HAP-1 (cell line): ENCODE measurements around the gene ZNF648.
"Not testable (repeated sequence)": the region's sequence is repeated elsewhere in the genome, so short reads cannot be mapped to it uniquely, and the experiment has no call there.

ENCODE experiments used
- DNase-seq, 2 experiments: peaks; one replicate each; pipeline ENCODE4 v3.0.0-alpha.2; 2016 to 2020; ENCODE audit warnings: low spot score in 2 of 2
- H3K27me3 ChIP-seq: fragments of 250-450 bp; sonication (Bioruptor Pico); 2 replicates; pipeline ENCODE4 v1.5.1; 2020; ENCODE audit warnings: low read depth, mild to moderate bottlenecking, moderate library complexity
- H3K36me3 ChIP-seq: fragments of 250-450 bp; sonication (Bioruptor Pico); replicated peaks from 2 replicates; pipeline ENCODE4 v1.5.1; 2020; ENCODE audit warnings: mild to moderate bottlenecking
- H3K4me1 ChIP-seq: fragments of 250-450 bp; sonication (Bioruptor Pico); 2 replicates; pipeline ENCODE4 v1.5.1; 2020; ENCODE audit warnings: mild to moderate bottlenecking
- H3K4me3 ChIP-seq: fragments of 250-450 bp; sonication (Bioruptor Pico); 2 replicates; pipeline ENCODE4 v1.5.1; 2020; ENCODE audit warnings: mild to moderate bottlenecking, moderate library complexity
- H3K9me3 ChIP-seq: fragments of 250-450 bp; sonication (Bioruptor Pico); 2 replicates; pipeline ENCODE4 v1.5.1; 2020; ENCODE audit warnings: mild to moderate bottlenecking, moderate library complexity
- in situ Hi-C: fragments of 300-500 bp; cut with MboI; formaldehyde crosslinking; loops from 3 replicates; pipeline ENCODE4 v1.14.3; 2020; ENCODE audit warnings: low sequenced_read_pairs, inconsistent platforms, mixed read lengths

ZNF648 gene

DNA sequence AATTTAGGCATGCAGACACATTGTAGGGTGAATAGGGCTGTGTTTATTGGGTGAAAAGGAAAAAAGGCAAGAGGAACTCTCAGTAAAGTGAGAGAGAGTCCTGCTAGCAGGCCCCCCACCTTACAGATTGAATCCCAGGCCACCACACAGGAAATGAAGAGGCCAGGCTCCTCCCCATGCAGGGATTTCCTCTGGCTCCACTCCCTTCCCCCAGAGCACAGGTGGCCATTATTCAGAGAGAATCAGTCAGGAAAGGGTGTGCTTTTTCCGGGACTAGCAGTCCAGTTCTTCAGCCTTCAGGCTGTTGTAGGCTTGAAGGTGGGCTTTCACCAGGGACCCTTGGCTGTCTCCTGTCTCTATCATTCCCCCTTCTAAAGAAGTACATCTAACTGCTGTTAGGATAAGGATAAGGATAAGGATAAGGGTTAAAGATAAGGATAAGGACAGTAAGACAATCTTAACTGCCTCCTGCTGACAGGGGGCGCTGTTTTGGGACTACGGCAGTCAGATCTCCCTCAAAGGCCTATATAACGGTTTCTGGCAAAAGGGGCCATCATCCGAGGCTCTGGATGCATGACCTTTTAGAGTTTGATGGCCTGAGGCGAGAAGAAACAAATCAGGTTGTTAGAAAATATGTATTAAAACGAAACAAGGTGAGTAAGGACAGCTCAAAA is 26.3 kb downstream of the ZNF648 start:
- peaks cover 2% of the 10 kb centered on the region; the same call in 1 of the 2 replicates for H3K4me1 ChIP-seq
- H3K9me3 ChIP-seq = no peaks in the 10 kb centered on the region
- no peaks in the 10 kb centered on the region for H3K27me3 ChIP-seq
- H3K4me3 ChIP-seq = no peak overlapping the region
- H3K36me3 ChIP-seq = no peaks in the 10 kb centered on the region
- in situ Hi-C loops = no loop called here
- DNase-seq = peak; percentile 11 to 62

GRCh38 chr1:182032251-182032650 is 29.3 kb downstream of the ZNF648 start:
- in situ Hi-C loops = no loop called here

DNA sequence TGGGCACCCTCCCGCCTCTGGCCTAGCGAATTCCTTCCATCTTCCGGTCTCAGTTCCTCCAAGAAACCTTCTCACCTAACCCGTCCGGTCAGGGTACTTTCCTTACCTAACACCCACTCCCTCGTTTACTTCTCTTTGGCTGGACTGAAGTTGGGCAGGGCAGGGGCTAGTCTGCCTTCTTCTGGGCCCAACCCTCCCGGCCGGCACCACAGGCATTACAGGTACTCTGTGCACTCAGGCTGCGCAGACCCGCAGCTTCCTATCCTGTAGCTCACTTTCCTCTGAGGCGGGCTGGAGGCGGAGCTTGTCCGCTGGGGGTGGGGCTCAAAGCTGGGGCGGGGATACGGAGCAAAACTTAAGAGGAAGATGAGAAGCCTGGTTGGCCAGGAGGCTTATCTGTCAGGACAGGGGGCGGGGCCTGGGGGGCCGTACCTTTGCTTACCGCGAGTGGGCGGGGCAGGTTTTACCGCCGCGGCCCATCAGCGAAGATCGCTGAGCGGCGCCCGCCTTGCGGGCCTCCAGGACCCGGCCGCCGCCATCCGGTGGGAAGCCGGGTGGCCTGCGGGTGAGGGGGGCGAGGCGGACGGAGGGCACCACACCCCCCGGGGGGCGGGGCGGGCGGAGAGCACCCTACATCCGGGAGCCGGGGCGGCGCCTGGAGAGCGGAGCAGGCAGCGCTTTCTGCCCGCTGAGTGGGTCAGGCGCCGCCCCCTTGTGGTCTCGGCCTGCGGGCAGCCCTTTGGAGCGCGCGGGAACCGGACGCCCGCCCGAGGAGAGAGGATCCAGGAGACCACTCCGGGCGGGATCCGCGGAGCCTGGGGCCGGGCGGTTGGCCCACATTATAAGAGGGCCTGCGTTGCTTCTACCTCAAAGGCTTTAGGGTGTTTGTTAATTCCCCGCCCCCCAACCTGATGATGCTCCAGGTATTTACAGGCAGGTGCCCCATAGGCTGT is 31.9 kb downstream of the ZNF648 start:
- Histone ChIP-seq H3K9me3 (no peaks in the 10 kb centered on the region), H3K4me3 (peak overlapping the region; percentile 45), H3K27me3 (no peaks in the 10 kb centered on the region), H3K36me3 (no peaks in the 10 kb centered on the region), H3K4me1 (peaks cover 4% of the 10 kb centered on the region; the same call in 1 of the 2 replicates)
- in situ Hi-C loops = no loop called here
- peak; percentile 91 to 98 for DNase-seq

More at GRCh38 chr1:182032251-182032650, 29.3 kb downstream of the ZNF648 start:
- no peaks in the 10 kb centered on the region for H3K36me3 ChIP-seq
- no peaks in the 10 kb centered on the region for H3K27me3 ChIP-seq
- peaks cover 4% of the 10 kb centered on the region; the same call in 1 of the 2 replicates for H3K4me1 ChIP-seq
- H3K4me3 ChIP-seq = no peak overlapping the region
- no peaks in the 10 kb centered on the region for H3K9me3 ChIP-seq
- no peak for DNase-seq

- no peak for DNase-seq
- no peaks in the 10 kb centered on the region for H3K9me3 ChIP-seq
- H3K36me3 ChIP-seq = no peaks in the 10 kb centered on the region
- H3K27me3 ChIP-seq = no peaks in the 10 kb centered on the region
- peak overlapping the region; percentile 45 for H3K4me3 ChIP-seq
- in situ Hi-C loops = no loop called here
- peaks cover 4% of the 10 kb centered on the region; the same call in 1 of the 2 replicates for H3K4me1 ChIP-seq
These were observed 32.5 kb downstream of the ZNF648 start for GRCh38 chr1:182029002-182029378.

DNA sequence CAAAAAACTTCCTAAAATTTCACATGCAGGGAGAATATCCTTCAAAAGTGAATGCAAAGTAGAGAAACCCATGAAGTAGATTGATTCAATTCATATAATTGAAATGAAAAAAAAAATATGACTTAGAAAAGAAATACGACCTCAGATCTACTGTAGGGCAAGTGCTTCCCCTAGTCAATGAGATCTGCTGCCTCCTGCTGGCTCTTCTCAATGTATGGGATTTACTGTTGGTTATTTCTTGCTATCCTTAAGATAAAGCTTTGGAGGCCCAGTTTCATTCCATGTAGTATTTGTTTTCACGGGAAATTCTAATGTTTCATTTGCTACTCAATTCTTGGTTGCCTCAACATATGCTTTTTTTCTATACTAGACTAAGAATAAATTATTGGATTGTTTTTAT is 46.2 kb downstream of the ZNF648 start:
- Histone ChIP-seq H3K9me3 (0 out of 2 replicates have a peak, but pooled peaks cover 2% of the 10 kb centered on the region), H3K4me3 (no peak overlapping the region), H3K27me3 (no peaks in the 10 kb centered on the region), H3K4me1 (no peaks in the 10 kb centered on the region), H3K36me3 (no peaks in the 10 kb centered on the region)
- in situ Hi-C loops = no loop called here
- DNase-seq = no peak

GRCh38 chr1:182010800-182011370 is 50.6 kb downstream of the ZNF648 start:
- in situ Hi-C loops, H3K36me3 ChIP-seq, H3K4me3 ChIP-seq, H3K4me1 ChIP-seq, DNase-seq, H3K9me3 ChIP-seq, H3K27me3 ChIP-seq: not testable (repeated sequence)

DNA sequence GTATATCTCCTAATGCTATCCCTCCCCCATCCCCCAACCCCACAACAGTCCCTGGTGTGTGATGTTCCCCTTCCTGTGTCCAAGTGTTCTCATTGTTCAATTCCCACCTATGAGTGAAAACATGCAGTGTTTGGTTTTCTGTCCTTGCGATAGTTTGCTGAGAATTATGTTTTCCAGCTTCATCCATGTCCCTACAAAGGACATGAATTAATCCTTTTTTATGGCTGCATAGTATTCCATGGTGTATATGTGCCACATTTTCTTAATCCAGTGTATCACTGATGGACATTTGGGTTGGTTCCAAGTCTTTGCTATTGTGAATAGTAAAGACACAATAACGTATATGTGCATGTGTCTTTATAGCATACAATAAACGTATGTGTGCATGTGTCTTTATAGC is 56.1 kb downstream of the ZNF648 start:
- H3K4me3 ChIP-seq, H3K9me3 ChIP-seq, H3K36me3 ChIP-seq, H3K27me3 ChIP-seq, DNase-seq, H3K4me1 ChIP-seq, in situ Hi-C loops: not testable (repeated sequence)

DNA sequence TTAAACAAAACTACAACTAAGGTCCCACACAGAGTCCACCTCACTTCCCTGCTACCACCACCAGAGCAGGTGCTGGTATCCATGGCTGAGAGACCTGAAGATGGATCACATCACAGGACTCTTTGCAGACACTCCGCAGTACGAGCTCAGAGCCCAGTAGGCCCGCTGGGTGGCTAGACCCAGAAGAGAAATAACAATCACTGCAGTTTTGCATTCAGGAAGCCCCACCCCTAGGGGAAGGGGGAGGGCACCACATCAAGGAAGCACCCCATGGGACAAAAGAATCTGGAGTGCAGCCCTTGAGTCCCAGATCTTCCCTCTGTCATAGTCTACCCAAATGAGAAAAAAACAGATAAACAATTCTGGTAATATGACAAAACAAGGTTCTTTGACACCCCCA is 56.9 kb downstream of the ZNF648 start:
- Histone ChIP-seq H3K9me3 (no peaks in the 10 kb centered on the region), H3K4me1 (no peaks in the 10 kb centered on the region), H3K4me3 (no peak overlapping the region), H3K36me3 (no peaks in the 10 kb centered on the region), H3K27me3 (no peaks in the 10 kb centered on the region)
- no peak for DNase-seq
- in situ Hi-C loops = no loop called here
